HG02588 (cell line): ENCODE results near the gene DGKQ.
"Not testable (repeated sequence)": the region's sequence is repeated elsewhere in the genome, so short reads cannot be mapped to it uniquely, and the experiment has no call there.

Source experiments
- ATAC-seq: cut with Tn5 transposase; IDR thresholded peaks from one replicate; pipeline ENCODE4 v1.9.1; 2021; ENCODE audit warnings: mild to moderate bottlenecking, moderate library complexity; ENCODE audit not compliant: unreplicated experiment

DGKQ gene

DNA sequence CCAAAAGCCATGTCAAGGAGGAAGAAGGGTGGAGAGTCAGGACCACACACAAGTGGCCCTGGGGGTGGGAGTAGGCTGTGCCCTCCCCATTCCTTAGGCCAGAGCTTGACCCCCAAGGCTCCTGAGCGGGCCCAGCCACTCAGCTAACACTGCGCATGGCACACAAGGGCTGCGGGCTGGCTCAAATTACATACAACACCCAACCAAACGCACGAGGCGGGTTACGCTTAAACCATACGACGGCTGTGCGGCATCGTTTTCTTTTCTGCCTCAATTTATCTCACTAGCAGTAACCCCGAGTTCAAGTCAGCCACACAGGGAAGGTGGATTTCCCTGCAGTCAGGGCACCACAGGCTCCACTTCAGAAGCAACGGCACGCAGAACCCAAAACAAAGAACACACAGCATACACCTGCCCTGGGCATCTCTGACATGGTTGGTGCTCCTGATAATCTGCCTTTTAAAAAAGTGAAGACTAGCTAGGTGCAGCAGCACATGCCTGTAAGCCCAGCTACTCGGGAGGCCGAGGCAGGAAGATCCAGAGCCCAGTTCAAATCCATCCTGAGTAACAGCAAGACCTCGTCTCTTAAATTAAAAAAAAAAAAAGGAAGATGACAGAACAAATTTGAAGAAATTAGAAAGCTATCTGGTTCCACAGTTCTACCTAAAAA lies 44.1 kb downstream of the DGKQ start:
- ATAC-seq, result no peak

DNA sequence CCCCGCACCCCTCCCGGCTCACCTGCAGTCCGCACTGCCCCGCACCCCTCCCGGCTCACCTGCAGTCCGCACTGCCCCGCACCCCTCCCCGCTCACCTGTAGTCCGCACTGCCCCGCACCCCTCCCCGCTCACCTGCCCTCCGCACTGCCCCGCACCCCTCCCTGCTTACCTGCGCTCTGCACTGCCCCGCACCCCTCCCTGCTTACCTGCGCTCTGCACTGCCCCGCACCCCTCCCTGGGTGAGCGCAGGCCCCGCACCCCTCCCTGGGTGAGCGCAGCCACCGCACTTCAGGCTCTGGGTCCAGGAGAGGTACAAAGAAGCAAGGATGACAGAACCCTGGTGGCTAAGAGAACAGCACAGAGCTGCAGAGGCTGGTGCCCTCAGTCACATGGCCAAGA lies 45.8 kb downstream of the DGKQ start:
- not testable (repeated sequence) for ATAC-seq

DNA sequence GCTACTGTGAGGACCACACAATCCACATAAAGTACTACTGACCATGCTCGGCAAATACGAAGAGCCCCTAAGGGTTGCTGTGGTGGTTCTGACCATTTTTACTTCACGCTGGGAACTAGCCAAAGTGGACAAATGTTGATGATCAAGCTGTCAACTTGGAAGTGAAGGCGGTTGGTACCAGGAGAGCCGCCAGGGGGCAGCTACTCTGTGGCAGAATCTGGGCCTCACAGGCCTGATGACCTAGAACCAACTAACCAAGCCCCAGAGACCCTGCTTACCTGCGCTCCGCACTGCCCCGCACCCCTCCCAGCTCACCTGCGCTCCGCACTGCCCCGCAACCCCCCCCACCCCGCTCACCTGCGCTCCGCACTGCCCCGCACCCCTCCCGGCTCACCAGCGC lies 46.8 kb downstream of the DGKQ start:
- no peak for ATAC-seq

DNA sequence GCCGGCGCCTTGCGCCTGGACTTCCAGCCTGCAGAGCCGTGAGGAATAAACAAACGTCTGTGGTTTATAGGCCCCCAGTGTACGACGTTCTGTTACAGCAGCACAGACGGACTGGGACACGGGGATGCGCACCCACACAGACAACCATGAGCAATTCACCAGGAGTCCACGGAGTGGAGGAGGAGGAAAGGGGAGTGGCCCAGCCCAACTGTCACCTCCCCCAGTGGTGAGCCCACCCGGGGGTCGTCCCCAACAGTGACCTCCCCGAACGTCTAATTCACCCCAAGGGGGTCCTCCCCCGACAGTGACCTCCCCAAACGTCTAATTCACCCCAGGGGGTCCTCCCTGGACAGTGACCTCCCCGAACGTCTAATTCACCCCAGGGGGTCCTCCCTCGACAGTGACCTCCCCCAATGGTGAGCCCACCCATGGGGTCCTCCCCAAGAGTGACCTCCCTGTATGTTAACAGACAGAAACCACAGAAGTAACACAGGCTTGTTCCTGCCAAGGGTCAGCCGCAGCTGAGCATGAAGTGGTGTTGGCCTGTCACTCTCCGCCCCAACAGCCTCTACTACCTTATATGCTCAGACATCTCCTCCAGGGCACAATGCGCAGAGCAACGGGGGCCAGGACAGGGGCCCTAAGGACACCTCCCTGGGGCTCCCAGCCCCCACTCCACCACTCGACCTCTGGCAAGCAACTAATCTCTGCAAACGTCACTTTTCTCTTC lies 47.4 kb downstream of the DGKQ start:
- ATAC-seq, result no peak

DNA sequence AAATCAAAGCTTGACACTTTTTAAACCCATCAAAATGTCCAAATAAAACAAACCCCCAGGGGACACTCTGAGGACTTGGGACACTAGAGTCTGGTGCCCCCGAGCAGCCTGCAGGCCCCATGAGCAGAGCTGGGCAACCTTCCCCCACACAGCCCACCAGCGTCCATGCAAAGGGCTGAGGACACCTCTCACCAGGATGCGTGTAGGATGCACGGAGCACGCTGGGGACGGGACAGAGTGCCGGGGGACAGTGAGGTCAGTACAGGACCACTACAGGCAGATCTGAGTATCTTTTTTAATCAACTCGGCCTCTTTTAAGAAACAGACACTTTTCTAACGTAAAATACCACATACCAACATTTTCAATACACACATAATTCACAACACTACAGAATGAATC lies 48.2 kb downstream of the DGKQ start:
- no peak for ATAC-seq

DNA sequence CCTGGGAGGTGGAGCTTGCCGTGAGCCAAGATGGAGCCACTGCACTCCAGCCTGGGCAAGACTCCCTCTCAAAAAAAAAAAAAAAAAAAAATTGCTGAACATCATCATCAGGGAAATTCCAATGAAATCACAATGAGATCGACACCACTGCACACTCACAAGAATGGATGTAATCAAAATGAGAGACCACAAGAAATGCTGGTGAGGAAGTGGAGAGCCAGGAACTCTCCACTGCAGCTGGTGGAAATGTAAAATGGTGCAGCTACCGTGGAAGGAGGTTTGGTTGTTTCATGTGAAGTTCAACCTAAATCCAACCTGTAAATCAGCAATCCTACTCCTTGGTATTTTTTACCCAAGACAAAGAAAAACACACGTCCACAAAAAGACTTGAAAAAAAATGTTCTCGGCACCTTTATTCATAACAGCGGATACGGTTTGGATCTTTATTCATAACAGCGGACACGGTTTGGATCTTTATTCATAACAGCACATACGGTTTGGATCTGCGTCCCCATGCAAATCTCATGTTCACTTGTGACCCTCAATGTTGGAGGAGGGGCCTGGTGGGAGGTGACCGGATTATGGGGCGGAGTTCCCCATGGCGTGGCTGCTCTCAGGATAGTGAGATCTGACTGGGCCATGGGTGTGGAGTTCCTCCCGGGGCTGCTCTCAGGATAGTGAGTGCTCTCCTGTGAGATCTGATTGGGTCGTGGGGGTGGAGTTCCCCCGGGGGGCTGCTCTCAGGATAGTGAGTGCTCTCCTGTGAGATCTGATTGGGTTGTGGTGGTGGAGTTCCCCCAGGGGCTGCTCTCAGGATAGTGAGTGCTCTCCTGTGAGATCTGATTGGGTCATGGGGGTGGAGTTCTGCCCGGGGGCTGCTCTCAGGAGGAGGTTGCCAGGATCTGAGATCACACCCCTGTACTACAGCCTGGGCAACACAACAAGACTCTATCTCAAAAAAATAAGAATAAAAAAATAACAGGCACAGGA lies 49.0 kb downstream of the DGKQ start:
- ATAC-seq, result peak; percentile 42

DNA sequence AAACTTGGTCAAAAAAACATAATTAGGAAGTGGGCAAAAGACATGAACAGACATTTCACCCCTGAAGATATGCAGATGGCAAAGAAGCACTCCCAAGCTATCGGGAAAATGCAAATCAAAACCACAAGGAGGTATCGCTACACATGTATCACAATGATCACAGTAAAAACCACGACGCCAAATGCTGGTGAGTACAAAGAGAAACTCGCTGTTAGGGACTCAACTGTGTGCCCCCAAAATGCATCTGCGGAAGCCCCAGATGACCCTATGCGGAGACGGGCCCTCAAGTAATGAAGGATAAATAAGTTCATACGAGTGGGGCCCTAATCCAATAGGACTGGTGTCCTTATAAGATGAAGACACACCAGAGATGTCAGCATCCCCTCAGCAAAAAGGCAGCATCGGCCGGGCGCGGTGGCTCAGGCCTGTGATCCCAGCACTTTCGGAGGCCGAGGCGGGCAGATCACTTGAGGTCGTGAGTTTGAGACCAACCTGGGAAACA lies 51.5 kb downstream of the DGKQ start:
- ATAC-seq, result no peak

DNA sequence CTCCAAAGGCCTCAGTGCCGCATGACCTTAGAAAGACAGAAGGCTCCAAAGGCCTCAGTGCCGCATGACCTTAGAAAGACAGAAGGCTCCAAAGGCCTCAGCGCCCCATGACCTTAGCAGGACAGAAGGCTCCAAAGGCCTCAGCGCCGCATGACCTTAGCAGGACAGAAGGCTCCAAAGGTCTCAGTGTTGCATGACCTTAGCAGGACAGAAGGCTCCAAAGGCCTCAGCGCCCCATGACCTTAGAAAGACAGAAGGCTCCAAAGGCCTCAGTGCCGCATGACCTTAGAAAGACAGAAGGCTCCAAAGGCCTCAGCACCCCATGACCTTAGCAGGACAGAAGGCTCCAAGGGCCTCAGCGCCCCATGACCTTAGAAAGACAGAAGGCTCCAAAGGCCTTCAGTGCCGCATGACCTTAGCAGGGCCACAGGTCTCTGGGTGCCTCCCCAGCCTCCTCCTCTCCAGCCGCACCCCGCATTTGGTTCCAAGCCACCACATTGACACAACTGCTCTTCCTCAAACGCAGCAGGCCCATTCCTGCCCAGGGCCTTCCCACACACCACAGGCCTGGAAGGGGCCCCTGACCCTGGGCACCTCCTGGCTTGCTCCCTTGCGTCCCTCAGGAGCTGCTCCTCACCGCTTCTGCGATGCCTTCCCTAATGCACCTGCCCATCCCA lies 54.2 kb downstream of the DGKQ start:
- ATAC-seq, result not testable (repeated sequence)

DNA sequence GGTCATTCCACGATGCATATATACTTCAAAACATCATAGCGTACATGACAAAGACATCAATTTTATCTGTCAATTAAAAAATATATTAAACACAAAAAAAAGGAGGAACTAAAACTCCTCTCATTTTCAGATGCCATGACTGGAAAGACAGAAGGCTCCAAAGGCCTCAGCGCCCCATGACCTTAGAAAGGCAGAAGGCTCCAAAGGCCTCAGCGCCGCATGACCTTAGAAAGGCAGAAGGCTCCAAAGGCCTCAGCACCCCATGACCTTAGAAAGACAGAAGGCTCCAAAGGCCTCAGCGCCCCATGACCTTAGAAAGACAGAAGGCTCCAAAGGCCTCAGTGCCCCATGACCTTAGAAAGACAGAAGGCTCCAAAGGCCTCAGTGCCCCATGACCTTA lies 54.8 kb downstream of the DGKQ start:
- not testable (repeated sequence) for ATAC-seq

DNA sequence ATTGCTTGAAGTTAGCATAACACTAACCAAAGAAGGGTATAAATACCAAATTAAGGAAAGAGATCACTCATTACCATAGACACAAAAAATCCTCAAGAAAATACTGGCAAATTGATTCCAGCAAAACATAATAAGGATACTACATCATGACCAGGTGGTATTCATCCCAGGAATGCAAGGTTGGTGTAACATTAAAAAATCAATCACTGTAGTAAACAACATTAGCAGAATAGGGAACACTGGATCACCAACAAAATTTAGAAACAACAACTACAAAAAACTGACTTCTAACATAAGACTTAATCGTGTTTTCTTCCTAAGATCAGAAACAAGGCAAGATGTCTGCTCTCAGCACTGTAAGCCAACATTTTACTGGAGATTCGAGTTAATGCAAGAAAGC lies 55.4 kb downstream of the DGKQ start:
- no peak for ATAC-seq

DNA sequence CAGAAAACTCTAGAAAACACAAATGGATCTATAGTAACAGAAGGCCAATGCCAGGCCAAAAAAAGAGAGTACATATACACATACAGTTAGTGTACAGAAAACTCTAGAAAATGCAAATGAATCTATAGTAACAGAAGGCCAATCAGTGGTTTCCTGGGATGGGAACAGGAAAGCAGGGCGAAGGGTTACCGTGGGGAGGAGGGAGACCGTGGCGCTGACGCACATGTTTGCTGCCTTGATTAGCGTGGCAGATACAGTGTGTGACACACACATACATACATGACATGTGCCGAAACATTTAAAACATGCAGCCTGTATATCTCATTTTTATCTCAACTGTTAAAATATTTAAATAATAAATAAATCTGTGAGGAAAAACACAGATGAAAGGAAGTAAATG lies 55.9 kb downstream of the DGKQ start:
- ATAC-seq, result no peak

DNA sequence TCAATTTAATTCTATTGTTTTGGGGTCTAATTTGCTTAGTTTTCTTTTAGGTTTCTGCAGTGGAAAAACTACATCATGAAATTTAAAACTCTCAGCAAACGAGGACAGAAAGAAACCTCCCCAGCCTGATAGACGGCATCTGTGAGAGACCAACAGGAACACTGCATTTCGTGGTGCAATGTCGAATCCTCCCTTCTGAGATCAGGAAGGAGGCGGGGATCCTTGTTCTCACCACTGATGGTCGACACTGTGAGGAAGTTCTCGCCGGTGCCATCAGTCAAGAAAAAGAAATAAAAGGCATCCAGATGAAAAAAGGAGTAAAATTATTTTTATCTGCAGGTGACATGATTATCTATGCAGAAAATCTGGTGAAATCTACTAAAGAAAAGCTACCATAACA lies 57.8 kb downstream of the DGKQ start:
- no peak for ATAC-seq

DNA sequence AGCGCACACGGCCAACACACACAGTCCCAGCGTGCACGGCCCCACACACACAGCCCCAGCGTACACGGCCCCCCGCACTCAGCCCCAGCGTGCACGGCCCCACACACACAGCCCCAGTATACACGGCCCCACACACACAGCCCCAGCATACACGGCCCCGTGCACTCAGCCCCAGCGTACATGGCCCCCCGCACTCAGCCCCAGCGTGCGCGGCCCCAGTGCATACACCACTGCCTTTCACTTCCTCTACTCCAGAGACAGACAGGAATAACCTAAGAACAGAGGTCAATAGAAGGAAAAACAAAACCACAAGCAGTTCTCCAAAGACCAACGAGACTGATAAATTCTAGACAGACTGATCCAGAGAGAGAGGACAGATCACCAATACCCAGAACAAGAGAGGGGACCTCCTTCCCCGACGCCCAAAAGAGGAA lies 58.3 kb downstream of the DGKQ start:
- no peak for ATAC-seq

DNA sequence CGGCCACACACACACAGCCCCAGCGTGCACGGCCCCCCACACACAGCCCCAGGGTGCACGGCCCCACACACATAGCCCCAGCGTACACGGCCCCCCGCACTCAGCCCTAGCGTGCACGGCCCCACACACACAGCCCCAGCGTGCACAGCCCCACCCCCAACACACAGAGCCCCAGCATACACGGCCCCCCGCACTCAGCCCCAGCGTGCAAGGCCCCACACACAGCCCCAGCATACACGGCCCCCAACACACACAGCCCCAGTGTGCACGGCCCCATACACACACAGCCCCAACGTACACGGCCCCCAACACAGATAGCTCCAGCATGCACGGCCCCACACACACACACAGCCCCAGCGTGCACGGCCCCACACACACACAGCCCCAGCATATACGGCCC lies 58.8 kb downstream of the DGKQ start:
- no peak for ATAC-seq

DNA sequence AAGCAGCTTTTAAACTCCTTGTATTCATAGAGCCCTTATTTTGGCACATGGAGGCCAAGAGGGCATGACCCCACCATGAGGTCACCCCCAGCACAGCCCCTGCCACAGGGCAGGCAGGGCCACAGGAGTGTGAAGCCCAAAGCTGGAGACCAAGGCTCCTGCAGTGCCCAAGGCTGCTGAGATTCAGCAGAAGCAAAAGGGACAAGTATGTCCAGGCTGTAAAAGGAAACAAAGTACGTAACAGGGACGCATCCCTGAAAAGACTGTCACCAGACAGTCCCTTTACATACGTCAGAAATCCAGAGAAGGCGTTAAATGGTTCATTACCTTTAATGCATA lies 60.1 kb downstream of the DGKQ start:
- no peak for ATAC-seq

DNA sequence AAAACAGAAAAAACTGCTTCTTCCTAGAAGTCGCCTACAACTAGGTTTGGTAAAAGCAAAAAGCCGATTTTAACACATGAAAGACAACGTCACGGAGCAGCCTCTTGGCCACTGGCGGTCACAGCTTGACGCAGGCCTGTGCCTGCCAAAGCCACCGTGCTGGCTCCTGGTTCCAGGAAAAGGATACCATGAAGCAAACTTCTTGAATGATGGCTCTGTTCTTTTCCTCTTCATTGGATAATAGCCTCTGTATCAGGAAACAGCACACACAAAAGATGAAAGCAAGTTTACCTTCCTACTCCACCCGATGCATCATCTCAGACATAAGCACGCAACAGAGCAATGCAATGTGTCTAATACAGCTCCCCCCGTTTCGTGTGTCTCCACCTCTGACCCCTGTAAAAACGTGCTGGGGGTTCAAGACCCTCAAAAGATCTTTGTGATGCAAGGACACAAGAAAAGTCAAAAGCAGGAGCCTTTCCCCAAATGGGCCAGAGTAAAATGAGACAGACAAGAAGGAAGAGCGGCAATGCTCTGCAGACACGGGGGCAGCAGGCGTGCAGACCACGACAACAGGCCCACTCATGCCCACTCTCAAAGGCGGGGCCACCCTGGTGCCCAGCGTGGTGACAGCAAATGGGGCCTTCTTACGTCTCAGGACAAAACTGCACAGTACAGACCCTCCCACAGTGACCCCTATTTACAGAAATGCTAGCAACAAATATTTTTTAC lies 60.7 kb downstream of the DGKQ start:
- no peak for ATAC-seq

DNA sequence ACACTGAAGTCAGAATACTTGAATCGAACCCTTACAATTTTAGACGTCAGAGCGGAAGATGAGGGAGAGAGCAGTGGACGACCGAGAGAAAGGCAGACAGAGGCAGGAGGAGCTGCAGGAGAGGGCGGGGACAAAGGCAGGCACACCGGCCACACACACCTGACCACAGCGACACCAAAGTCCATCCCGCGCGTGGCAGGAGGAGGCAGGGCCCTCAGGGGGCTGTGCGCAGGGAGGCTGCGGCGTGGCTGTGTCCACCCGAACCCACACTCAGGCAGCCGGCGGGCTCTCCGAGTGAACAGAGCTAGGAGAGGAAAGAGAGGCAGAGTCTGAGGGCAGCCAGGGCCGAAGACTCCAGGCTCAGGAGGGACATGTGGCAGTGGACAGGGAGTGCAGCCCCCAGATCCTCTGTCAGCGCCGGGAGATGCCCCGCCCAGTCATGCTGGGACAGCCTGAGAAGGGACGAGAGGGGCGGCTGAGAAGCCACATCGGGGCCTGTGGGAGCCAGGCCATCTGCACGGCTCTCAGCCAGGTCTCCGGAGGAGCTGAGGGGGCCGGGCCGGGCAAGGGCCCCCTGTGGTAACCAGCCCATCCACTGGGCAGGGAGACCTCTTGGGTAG lies 61.4 kb downstream of the DGKQ start:
- no peak for ATAC-seq

DNA sequence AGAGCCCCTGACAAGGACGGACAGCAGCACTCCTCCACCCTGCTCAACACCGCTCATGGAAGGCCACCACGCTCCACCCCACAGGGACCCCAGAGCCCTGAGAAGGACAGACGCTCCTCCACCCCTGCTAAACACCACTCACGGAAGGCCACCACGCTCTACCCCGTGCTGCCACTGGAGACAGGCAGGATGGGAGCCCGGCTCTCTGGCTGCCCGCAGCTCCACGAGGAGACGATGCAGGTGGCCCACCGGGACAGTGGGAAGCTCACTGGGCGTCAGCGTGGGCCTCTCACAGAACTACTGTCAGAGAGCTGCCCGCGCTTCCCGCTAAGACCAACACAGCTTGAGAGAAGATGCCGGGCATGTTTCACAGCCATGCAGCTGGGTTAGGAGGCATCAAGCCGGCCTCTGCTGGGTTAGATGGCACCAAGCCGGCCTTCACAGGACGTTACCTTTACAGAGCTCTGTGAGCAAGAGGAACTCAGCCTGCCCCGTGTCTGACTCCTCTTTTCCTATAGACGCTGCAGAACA lies 62.1 kb downstream of the DGKQ start:
- no peak for ATAC-seq

DNA sequence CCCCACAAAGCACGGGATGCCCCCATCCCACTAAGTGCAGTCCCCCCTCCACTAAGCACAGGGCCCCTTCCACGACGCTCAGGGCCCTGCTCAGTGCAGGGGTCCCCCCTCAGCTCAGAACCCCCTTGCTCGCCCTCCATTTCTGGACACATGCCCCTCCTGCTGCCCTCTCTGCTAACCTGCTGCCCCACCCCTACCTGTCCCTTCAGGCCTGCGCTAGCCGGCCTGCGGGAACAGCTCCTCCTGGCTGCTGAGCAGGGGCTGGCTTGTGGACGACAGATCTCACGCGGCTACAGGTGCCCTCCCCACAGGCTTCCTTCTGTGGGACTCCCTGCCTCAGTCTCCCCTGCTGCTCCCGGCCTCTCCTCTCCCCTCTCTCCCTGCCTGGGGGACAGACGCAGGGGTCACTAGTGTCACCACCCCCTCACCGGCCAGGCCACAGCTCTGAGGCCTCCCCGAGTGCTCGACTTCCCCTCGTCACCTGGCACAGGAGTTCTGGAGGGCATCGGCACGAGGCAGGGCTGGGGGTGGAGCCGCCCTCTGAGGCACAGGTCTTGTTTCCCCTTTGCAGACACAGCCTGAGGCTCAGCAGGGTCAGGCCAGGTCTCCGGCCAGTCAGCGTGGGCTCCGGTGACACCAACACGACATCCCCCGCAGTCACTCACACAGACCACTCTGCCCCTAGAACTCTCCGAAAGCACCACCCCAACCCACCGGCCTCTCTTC lies 62.8 kb downstream of the DGKQ start:
- no peak for ATAC-seq
